Measurements from ENCODE around the gene DHX57.

Gene DHX57

DNA sequence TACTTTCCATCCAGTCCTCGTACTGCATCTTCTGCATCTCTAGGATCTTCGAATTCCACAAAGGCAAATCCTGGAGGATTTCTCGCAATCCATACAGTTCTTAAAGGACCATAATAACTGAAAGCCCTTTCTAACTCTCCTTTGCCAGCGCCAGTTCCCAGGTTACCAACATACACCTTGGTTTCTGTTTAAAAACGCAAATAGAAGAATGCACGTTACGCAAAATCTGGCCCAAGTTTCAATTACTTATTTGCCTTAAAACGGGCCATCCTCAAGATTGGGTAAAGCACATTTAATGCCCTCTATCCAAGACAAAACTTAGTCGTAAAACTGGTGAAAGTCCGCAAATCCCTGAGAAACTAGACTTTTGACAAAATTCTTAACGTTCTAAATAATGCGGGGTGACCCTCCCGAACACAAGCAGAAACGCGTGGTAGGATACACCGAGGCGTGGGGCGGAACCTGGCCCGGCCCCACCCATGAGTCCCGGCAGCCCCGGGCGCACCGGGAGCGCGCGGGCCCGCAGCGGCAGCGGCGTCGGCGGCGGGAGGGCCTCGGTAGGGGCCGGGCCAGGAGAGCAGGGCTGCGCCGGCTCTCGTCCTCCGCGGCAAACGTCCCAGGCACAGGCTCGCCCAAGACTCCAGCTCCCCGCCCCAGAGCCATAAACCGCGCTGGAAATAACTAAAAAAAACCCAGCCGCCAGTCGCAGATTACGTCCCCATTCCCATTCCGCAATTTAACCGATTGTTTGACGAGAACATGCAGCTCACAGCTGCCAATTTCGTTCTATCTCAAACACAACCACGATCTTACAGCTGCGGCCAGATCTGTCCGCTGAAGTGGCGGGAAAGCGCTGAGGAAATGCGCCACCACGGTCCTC is 125.5 kb downstream of the DHX57 start:
- Histone ChIP-seq H3K27me3 (ENCODE audit: control insufficient read depth in 5 of 5, insufficient read depth in 4 of 5, low read length in 5 of 5) (no peaks in the 10 kb centered on the region), H3K36me3 (ENCODE audit: control insufficient read depth in 5 of 5, insufficient read depth in 5 of 5, low read length in 5 of 5) (peaks cover 31 to 45% (median 43%) of the 10 kb centered on the region in 5 donors), H3K9me3 (ENCODE audit: control insufficient read depth in 5 of 5, low read length in 5 of 5) (no peaks in the 10 kb centered on the region), H3K9ac (ENCODE audit: low read length in 5 of 5) (peak overlapping the region; percentile 87 to 99 (median 96)), H3K4me1 (ENCODE audit: control insufficient read depth in 5 of 5, insufficient read depth in 5 of 5, low read length in 5 of 5) (peaks cover 8 to 43% (median 24%) of the 10 kb centered on the region in 5 donors), H3K27ac (ENCODE audit: low read depth, low read length) (peak overlapping the region; percentile 97), H3K4me3 (ENCODE audit: low read depth in 1 of 5, low read length in 5 of 5) (peak overlapping the region; percentile 99 to 100 (median 100))

DNA sequence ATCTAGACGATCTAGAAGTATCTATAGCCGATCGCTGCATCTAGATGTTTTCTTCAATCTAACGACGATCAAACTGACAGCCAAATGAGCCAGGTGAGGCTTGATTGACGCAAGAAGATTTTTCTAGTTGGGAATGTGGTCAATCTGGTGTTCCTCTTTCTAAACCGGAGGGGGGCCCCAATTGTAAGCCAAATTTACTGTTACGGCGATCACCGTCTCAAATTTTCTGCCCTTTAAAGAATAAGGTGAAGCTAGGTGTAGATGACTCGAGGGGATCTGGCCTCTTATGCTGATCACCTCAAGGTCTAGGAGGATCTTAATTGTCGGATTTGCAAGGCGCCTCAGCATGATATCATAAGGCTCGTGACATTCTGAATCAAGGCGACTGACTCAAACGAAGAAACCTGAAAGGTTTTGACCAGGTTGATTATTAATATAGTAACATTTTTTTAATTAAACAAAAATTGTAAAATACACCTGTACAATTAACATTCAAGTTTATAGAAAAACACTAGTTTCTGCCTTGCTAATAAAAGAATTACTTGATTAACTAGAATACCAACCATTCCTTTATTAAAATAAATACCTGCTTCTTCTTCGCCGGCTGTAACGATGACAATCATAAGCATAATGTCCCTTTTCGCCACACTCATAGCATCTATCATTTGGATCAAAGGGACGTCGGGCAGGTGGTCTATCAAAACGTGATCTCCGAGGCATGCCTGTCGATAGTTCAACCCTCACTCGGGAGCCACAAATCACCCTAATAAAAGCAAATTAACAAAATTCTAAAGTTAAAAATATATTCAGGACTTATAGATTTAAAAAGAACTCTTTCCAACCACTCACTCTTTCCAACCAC is 126.6 kb downstream of the DHX57 start:
- H3K27ac ChIP-seq (ENCODE audit: low read depth, low read length) = no peak overlapping the region

DNA sequence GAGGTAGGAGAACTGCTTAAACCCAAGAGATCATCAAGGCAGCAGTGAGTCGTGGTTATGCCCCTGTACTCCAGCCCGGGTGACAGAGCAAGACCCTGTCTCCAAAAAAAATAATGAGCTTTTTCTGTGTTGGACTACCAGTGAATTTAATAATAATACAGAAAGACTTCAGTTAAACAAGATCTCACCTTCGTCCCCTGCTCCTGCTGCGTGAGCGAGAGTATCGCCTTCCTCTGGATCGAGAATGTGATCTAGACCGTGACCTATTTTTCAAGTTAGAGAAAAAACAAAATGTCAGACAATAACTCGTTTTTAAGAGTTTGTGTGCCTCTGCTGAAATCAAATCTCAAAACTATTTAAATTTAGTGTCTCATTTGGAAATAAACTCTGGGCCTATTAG is 127.3 kb downstream of the DHX57 start:
- Histone ChIP-seq H3K9me3 (ENCODE audit: control insufficient read depth in 5 of 5, low read length in 5 of 5) (no peaks in the 10 kb centered on the region), H3K4me1 (ENCODE audit: control insufficient read depth in 5 of 5, insufficient read depth in 5 of 5, low read length in 5 of 5) (peaks cover 8 to 43% (median 30%) of the 10 kb centered on the region in 5 donors), H3K27ac (ENCODE audit: low read depth, low read length) (no peak overlapping the region), H3K4me3 (ENCODE audit: low read depth in 1 of 5, low read length in 5 of 5) (no peak overlapping the region), H3K27me3 (ENCODE audit: control insufficient read depth in 5 of 5, insufficient read depth in 4 of 5, low read length in 5 of 5) (no peaks in the 10 kb centered on the region), H3K9ac (ENCODE audit: low read length in 5 of 5) (no peak overlapping the region), H3K36me3 (ENCODE audit: control insufficient read depth in 5 of 5, insufficient read depth in 5 of 5, low read length in 5 of 5) (peaks cover 48 to 64% (median 59%) of the 10 kb centered on the region in 5 donors)

More for the DNA sequence above, 126.6 kb downstream of the DHX57 start:
- Histone ChIP-seq H3K36me3 (ENCODE audit: control insufficient read depth in 5 of 5, insufficient read depth in 5 of 5, low read length in 5 of 5) (peaks cover 41 to 56% (median 52%) of the 10 kb centered on the region in 5 donors), H3K27me3 (ENCODE audit: control insufficient read depth in 5 of 5, insufficient read depth in 4 of 5, low read length in 5 of 5) (no peaks in the 10 kb centered on the region), H3K9ac (ENCODE audit: low read length in 5 of 5) (peak overlapping the region in 4 of 5 donors; percentile 96 to 99 (median 96)), H3K4me3 (ENCODE audit: low read depth in 1 of 5, low read length in 5 of 5) (peak overlapping the region; percentile 95 to 100 (median 100)), H3K4me1 (ENCODE audit: control insufficient read depth in 5 of 5, insufficient read depth in 5 of 5, low read length in 5 of 5) (peaks cover 8 to 42% (median 25%) of the 10 kb centered on the region in 5 donors), H3K9me3 (ENCODE audit: control insufficient read depth in 5 of 5, low read length in 5 of 5) (no peaks in the 10 kb centered on the region)

DNA sequence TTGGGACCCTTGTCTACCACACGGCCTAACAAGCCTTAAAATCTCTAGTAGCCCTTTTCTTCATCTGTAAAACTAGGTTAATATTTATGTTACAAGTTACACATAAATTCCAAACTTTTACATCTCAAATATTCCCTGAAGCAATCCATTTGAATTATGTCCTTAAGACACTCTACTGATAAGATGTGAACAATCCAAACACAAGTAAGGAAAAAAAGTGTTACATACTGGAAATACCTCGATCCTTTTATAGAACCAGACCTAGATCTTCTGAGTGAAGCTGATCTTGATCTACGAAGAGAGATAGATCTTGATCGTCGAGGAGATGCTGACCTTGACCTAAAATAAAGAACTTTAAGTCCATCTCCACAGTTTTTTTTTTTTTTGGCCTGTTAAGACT is 127.9 kb downstream of the DHX57 start:
- no peak overlapping the region for H3K4me3 ChIP-seq (ENCODE audit: low read depth in 1 of 5, low read length in 5 of 5)
- H3K36me3 ChIP-seq (ENCODE audit: control insufficient read depth in 5 of 5, insufficient read depth in 5 of 5, low read length in 5 of 5) = peaks cover 48 to 69% (median 64%) of the 10 kb centered on the region in 5 donors
- H3K9ac ChIP-seq (ENCODE audit: low read length in 5 of 5) = no peak overlapping the region
- no peaks in the 10 kb centered on the region for H3K9me3 ChIP-seq (ENCODE audit: control insufficient read depth in 5 of 5, low read length in 5 of 5)
- peaks cover 8 to 47% (median 36%) of the 10 kb centered on the region in 5 donors for H3K4me1 ChIP-seq (ENCODE audit: control insufficient read depth in 5 of 5, insufficient read depth in 5 of 5, low read length in 5 of 5)
- H3K27ac ChIP-seq (ENCODE audit: low read depth, low read length) = no peak overlapping the region
- H3K27me3 ChIP-seq (ENCODE audit: control insufficient read depth in 5 of 5, insufficient read depth in 4 of 5, low read length in 5 of 5) = no peaks in the 10 kb centered on the region
